ENCODE measurements around the gene MICAL3.
A peak's percentile ranks its signal among the peaks of the same experiment; 100 is the strongest.

MICAL3 gene

DNA sequence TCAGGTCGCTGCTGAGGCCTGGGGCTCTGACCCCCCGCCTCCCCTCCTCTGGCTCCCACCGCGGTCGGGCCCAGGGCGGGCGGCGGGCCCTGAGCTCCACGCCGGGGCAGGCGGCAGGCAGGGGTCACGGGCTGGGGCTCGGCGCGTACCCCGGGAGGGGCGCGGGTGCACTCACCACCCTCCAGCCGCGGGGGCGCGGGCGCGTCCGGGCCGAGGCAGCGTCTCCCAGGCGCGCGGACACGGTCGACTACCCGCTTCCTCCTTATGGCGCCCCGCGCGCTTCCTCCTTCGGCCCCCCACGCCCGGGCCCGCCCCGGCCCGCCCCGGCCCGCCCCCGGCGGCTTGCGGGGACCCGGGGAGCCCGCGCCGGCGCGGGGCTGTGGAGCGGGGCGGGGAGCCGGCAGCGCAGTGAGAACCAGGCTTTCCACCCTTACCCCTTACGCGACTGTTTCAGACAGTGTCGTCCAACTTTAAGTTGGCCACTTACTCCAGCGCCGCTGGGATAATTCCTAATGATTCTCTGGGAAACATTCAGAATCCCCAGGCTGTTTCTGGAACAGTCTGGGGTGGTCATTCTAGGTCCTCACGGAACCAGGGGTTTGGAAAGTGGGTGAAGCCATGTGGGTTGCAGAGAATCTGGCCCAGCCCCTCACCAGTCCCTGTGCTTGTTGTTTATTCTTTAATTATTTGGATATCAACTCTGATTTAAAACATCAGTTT is 250.0 kb downstream of the MICAL3 start, which contains the start of gene BID:
Gene BID (minus strand): TSS at position 264 of the 720 bp plus-strand sequence. CDS start 24,353 bp downstream, outside the sequence.
- DNase-seq (ENCODE audit: low read depth), result no peak
- TF ChIP-seq, protein P1, sequence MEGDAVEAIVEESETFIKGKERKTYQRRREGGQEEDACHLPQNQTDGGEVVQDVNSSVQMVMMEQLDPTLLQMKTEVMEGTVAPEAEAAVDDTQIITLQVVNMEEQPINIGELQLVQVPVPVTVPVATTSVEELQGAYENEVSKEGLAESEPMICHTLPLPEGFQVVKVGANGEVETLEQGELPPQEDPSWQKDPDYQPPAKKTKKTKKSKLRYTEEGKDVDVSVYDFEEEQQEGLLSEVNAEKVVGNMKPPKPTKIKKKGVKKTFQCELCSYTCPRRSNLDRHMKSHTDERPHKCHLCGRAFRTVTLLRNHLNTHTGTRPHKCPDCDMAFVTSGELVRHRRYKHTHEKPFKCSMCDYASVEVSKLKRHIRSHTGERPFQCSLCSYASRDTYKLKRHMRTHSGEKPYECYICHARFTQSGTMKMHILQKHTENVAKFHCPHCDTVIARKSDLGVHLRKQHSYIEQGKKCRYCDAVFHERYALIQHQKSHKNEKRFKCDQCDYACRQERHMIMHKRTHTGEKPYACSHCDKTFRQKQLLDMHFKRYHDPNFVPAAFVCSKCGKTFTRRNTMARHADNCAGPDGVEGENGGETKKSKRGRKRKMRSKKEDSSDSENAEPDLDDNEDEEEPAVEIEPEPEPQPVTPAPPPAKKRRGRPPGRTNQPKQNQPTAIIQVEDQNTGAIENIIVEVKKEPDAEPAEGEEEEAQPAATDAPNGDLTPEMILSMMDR (IDR thresholded peaks at IDR 0.05; ENCODE audit: low read length, missing control alignments), result no peak
- peak within 1 kb of the TSS; percentile 55 for H3K4me3 ChIP-seq (replicated peaks; ENCODE audit: low read depth, low read length)

- TF ChIP-seq, protein P1 (IDR thresholded peaks at IDR 0.05; ENCODE audit: low read length, missing control alignments), result no peak
- DNase-seq (ENCODE audit: low read depth), result no peak
- peak overlapping the region; percentile 55 for H3K4me3 ChIP-seq (replicated peaks; ENCODE audit: low read depth, low read length)
Measured at GRCh38 chr22:17773606-17774205, 250.7 kb downstream of the MICAL3 start.

DNA sequence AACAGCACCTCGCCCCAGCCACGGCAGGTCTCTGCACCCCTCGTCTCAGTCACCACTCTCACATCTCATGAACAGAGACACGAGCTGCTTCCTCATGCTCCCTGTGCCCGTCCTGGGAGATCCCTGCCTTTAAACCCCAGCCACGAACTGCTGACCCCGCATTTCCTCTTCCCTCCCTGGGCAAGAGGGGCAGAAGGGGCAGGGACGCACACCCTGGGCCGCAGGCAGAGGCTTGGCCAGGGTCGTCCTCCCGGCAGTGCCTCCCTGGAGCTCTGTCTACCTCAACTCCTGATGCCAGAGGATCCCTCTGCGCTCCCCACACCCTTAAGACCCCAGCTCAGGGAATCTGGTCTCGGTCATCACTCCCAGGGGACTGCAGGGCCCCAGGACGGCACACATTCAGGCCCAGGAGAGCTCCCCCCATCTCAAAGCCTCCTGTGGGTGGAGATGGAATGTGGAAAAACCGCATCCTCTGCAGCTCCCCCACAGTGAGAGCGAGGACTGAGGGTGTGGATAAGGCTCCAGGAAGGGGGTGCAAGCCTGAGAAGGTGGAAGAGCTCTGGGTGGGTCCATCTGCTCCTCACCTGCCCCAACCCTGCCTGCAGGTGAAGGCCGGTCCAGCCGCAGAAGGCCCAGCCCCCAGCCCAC is 251.3 kb downstream of the MICAL3 start:
- peak overlapping the region; percentile 55 for H3K4me3 ChIP-seq (replicated peaks; ENCODE audit: low read depth, low read length)
- no peak for DNase-seq (ENCODE audit: low read depth)
- TF ChIP-seq, protein P1 (IDR thresholded peaks at IDR 0.05; ENCODE audit: low read length, missing control alignments), result no peak

GRCh38 chr22:17772249-17772957 is 252.0 kb downstream of the MICAL3 start:
- TF ChIP-seq, protein P1 (IDR thresholded peaks at IDR 0.05; ENCODE audit: low read length, missing control alignments), result no peak
- H3K4me3 ChIP-seq (replicated peaks; ENCODE audit: low read depth, low read length), result no peak overlapping the region
- DNase-seq (ENCODE audit: low read depth), result no peak

DNA sequence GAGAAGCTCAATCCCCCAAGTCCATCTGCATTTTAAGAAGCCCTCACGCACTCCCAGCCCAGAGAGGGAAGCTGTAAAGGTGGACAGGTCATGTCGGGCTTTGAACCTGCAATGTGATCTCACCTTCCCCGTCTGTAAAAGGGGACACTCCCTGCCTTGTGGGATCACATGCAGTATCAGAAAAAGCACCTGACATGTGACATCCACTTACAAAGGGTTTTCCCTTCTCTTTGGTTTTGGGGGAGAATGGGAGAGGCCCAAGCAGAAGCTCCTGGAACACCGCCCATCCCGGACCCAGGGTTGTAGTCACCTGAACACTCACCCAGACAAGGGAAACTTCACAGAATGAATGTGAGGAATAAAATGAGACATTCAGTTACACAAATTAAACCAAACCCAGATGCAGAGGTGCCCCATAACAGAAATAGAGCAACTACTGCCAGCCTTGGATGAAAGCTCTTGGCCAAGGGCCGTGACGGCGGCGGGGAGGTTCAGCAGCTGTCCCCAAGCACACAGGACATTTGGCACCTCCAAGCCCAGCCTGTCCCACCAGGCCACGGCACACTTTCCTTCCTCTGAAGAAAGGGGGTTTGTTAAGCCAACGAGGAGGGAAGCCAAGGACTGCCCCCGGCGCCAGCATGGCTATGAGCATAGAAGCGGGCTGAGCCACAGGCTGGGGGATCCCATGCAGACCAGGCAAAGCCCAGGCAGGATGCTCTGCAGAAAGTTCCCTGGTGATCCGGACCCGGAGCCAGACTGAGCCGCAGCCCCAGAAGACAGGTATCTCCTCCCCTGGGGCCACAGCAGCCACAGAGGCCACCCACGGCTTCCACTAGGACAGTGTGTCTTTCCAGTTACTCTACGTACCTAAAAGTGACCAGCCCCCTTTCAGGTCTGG is 253.9 kb downstream of the MICAL3 start:
- TF ChIP-seq, protein P1 (IDR thresholded peaks at IDR 0.05; ENCODE audit: low read length, missing control alignments), result no peak
- no peak overlapping the region for H3K4me3 ChIP-seq (replicated peaks; ENCODE audit: low read depth, low read length)
- DNase-seq (ENCODE audit: low read depth), result no peak

DNA sequence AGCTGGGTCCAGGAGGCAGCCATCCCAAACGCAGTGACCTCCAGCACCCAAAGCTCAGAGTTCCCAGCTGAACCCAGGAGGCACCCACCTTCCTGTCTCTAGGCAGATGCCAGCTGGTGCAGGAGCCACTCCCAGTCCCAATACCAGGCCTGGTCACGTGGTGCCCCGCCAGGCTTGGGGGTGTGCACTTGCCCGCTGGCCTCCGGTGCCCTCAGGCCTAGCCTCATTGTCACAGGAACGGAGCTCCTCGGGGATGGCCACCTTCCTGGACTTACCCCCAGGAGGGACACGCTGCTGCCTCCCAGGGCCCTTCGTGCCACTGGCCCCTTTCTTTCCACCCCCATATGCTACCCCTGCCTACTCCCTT is 254.7 kb downstream of the MICAL3 start:
- no peak for DNase-seq (ENCODE audit: low read depth)
- H3K4me3 ChIP-seq (replicated peaks; ENCODE audit: low read depth, low read length), result no peak overlapping the region
- TF ChIP-seq, protein P1 (IDR thresholded peaks at IDR 0.05; ENCODE audit: low read length, missing control alignments), result no peak

All from fibroblast of pulmonary artery (primary cell).